Mesendoderm (in vitro differentiated cells): ENCODE measurements around the gene C6orf47.

Source experiments
- DNase-seq: peaks from one replicate; pipeline ENCODE4 v3.0.0; 2013
- H2AK5ac ChIP-seq: 2 replicates; pipeline ENCODE4 v1.6.1; 2013; ENCODE audit warnings: low read length, inconsistent platforms
- H2BK120ac ChIP-seq: 2 replicates; pipeline ENCODE4 v1.6.1; 2013; ENCODE audit warnings: low read depth, mild to moderate bottlenecking, low read length, moderate library complexity, mixed read lengths
- H2BK15ac ChIP-seq: replicated peaks from 2 replicates; pipeline ENCODE4 v1.6.1; 2013; ENCODE audit warnings: low read depth, mild to moderate bottlenecking, moderate library complexity
- H2BK5ac ChIP-seq: 2 replicates; pipeline ENCODE4 v1.6.1; 2013; ENCODE audit warnings: low read length, inconsistent platforms
- H3K18ac ChIP-seq: 2 replicates; pipeline ENCODE4 v1.6.1; 2013; ENCODE audit warnings: mild to moderate bottlenecking, low read length, mixed read lengths
- H3K23ac ChIP-seq: one replicate; pipeline ENCODE4 v1.6.1; 2013; ENCODE audit warnings: low read length
- H3K27ac ChIP-seq: 2 replicates; pipeline ENCODE4 v1.5.1; 2013; ENCODE audit warnings: low read depth, mild to moderate bottlenecking, inconsistent platforms, low read length, moderate library complexity
- H3K27me3 ChIP-seq: 2 replicates; pipeline ENCODE4 v1.6.1; 2013; ENCODE audit warnings: low read length, control low read depth, mild to moderate bottlenecking, inconsistent platforms; ENCODE audit not compliant: insufficient read depth, poor library complexity
- H3K36me3 ChIP-seq: 2 replicates; pipeline ENCODE4 v1.6.1; 2013; ENCODE audit warnings: low read length, inconsistent platforms; ENCODE audit not compliant: control insufficient read depth, insufficient read depth
- H3K4ac ChIP-seq: one replicate; pipeline ENCODE4 v1.6.1; 2013; ENCODE audit warnings: low read depth, mild to moderate bottlenecking, low read length, moderate library complexity
- H3K4me1 ChIP-seq: 2 replicates; pipeline ENCODE4 v1.6.1; 2013; ENCODE audit warnings: low read depth, low read length, inconsistent platforms; ENCODE audit not compliant: control insufficient read depth
- H3K4me2 ChIP-seq: 2 replicates; pipeline ENCODE4 v1.6.1; 2013; ENCODE audit warnings: low read length
- H3K4me3 ChIP-seq: 2 replicates; pipeline ENCODE4 v1.5.1; 2013; ENCODE audit warnings: mild to moderate bottlenecking, low read length
- H3K56ac ChIP-seq: one replicate; pipeline ENCODE4 v1.6.1; 2013; ENCODE audit warnings: low read length
- H3K79me1 ChIP-seq: 2 replicates; pipeline ENCODE4 v1.6.1; 2013; ENCODE audit warnings: low read length, inconsistent platforms
- H3K79me2 ChIP-seq: 2 replicates; pipeline ENCODE4 v1.6.1; 2013; ENCODE audit warnings: mild to moderate bottlenecking, low read length; ENCODE audit not compliant: control insufficient read depth, insufficient read depth
- H3K9ac ChIP-seq: 2 replicates; pipeline ENCODE4 v1.6.1; 2013; ENCODE audit warnings: low read length, inconsistent platforms
- H4K5ac ChIP-seq: one replicate; pipeline ENCODE4 v1.6.1; 2013; ENCODE audit warnings: low read length
- H4K8ac ChIP-seq: one replicate; pipeline ENCODE4 v1.6.1; 2013; ENCODE audit warnings: low read depth, mild to moderate bottlenecking, control low read depth, low read length, moderate library complexity
- WGBS: extraction: QIAGEN DNeasy Blood & Tissue Kit; methylation state at CpG from one replicate; pipeline ENCODE4 v1.1.7; 2013; ENCODE audit warnings: low lambda C conversion rate, missing lambda C conversion rate; ENCODE audit not compliant: insufficient coverage; ENCODE audit errors: extremely low coverage; 5-methylcytosine and 5-hydroxymethylcytosine counted together

C6orf47 gene

DNA sequence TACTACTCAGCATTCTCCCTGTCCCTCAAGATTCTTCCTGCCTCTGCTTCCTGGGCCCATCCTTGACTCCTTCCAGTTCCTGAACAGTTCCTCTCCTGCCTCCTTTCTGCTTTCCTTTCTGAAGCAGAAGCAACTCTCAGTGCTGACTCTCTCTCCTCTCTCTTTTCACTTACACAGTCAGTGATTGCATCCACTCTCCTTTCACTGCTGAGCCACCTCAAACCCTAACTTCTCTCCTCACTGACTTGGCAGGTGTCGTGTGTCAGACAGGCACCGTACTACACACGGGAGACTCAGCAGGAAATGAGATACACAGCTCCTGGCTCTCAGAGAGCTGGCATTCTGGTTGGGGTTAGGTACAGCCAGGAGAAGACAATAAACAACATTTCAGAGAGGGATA, 37.0 kb upstream of the C6orf47 start:
- Histone ChIP-seq H3K4me1 (peaks cover 7% of the 10 kb centered on the region), H4K8ac (no peak overlapping the region), H2BK15ac (no peak overlapping the region), H2BK5ac (no peak overlapping the region), H3K79me1 (peaks cover 17% of the 10 kb centered on the region), H3K36me3 (peaks cover 15% of the 10 kb centered on the region), H2AK5ac (no peak overlapping the region), H3K23ac (no peak overlapping the region), H3K27me3 (no peaks in the 10 kb centered on the region), H3K79me2 (peaks cover 17% of the 10 kb centered on the region), H3K4me3 (no peak overlapping the region), H4K5ac (no peak overlapping the region), H3K9ac (no peak overlapping the region), H3K4me2 (no peak overlapping the region), H3K56ac (no peak overlapping the region), H2BK120ac (no peak overlapping the region), H3K4ac (no peak overlapping the region), H3K27ac (no peak overlapping the region), H3K18ac (no peak overlapping the region)
- DNase-seq, result no peak
- WGBS, result no CpG with 5 or more reads among the region's 3 CpGs

DNA sequence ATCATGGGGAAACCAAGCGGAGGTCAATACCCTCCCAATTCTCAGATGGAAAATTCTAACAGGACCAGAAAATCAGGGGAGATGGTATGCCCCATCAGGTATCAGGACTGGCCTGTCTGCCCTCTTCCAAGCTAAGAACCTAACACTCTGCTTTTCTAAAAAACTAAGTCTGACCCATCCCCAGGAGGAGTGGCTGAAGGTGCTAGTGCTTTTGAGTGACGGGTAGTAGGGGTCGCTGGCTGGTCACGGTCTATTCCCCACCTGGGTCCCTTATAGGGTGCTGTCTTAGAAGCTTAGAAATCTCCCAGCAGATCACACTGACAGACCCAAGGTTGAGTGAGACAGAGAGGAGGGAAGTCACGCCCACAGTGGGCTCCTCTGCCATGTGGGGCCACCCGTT, 33.0 kb upstream of the C6orf47 start:
- Histone ChIP-seq H3K56ac (no peak overlapping the region), H3K79me1 (peaks cover 4% of the 10 kb centered on the region), H3K18ac (no peak overlapping the region), H4K5ac (no peak overlapping the region), H3K9ac (no peak overlapping the region), H2BK15ac (no peak overlapping the region), H4K8ac (no peak overlapping the region), H3K4me3 (no peak overlapping the region), H2BK120ac (no peak overlapping the region), H3K4ac (no peak overlapping the region), H3K27ac (no peak overlapping the region), H3K23ac (no peak overlapping the region), H3K36me3 (peaks cover 26% of the 10 kb centered on the region), H3K27me3 (no peaks in the 10 kb centered on the region), H2AK5ac (no peak overlapping the region), H2BK5ac (no peak overlapping the region), H3K4me2 (no peak overlapping the region), H3K4me1 (peaks cover 8% of the 10 kb centered on the region), H3K79me2 (peaks cover 3% of the 10 kb centered on the region)
- whole genome bisulfite sequencing, result no CpG with 5 or more reads among the region's 6 CpGs
- no peak for DNase-seq

DNA sequence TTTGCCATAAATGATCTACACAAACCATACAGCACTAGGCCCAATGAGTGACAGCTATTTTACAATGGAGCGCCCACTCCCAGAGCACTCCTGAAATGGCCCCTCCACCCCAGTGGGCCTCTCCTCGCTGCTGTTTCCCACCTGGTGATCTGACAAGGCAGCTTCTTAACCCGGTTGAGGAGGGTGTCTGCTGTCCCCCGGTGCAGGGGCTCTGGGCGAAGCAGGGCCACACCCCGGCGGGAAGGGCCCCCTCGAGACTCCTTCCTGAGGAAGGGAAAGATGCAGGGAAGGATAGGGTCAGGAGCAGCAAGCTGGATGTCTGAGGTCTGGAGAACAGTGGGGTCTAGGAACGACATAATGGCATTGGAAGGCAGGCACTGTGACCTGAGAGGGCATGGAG, 32.3 kb upstream of the C6orf47 start:
- no peak for DNase-seq
- no peak overlapping the region for H3K23ac ChIP-seq
- H4K5ac ChIP-seq, result no peak overlapping the region
- no peak overlapping the region for H3K4ac ChIP-seq
- no peak overlapping the region for H3K27ac ChIP-seq
- H3K36me3 ChIP-seq, result peaks cover 31% of the 10 kb centered on the region
- no peak overlapping the region for H2BK120ac ChIP-seq
- H3K4me3 ChIP-seq, result no peak overlapping the region
- H3K79me2 ChIP-seq, result peaks cover 3% of the 10 kb centered on the region
- H4K8ac ChIP-seq, result no peak overlapping the region
- no peak overlapping the region for H3K9ac ChIP-seq
- H3K79me1 ChIP-seq, result peaks cover 4% of the 10 kb centered on the region
- no peak overlapping the region for H2BK15ac ChIP-seq
- peaks cover 8% of the 10 kb centered on the region for H3K4me1 ChIP-seq
- no peaks in the 10 kb centered on the region for H3K27me3 ChIP-seq
- H2AK5ac ChIP-seq, result no peak overlapping the region
- no peak overlapping the region for H3K18ac ChIP-seq
- H3K4me2 ChIP-seq, result no peak overlapping the region
- no peak overlapping the region for H2BK5ac ChIP-seq
- H3K56ac ChIP-seq, result no peak overlapping the region
- WGBS, result no CpG with 5 or more reads among the region's 9 CpGs

DNA sequence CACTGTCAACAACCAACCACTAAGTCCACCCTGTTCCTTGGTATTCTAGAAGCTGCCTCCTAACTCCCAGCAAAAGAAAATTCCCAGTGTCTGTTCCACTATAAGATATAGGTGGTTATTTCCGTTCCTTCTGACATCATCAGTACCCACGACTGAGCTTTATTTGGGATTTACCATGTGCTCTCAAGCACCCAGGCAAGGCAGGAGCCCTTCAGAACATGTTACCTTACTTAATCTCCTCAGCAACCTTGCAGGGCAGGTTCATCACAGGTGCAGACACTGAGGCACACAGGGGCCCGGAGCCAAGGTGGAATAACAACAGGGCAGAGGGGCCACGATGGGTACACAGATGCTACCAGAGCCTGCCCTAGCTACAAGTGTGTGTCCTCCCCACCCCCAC, 31.8 kb upstream of the C6orf47 start:
- Histone ChIP-seq H3K79me1 (no peaks in the 10 kb centered on the region), H3K79me2 (no peaks in the 10 kb centered on the region), H2BK5ac (no peak overlapping the region), H2AK5ac (no peak overlapping the region), H3K4ac (no peak overlapping the region), H3K4me3 (no peak overlapping the region), H3K23ac (no peak overlapping the region), H3K18ac (no peak overlapping the region), H3K9ac (no peak overlapping the region), H2BK120ac (no peak overlapping the region), H3K56ac (no peak overlapping the region), H3K36me3 (peaks cover 32% of the 10 kb centered on the region), H3K4me1 (peaks cover 8% of the 10 kb centered on the region), H3K27ac (no peak overlapping the region), H3K27me3 (no peaks in the 10 kb centered on the region), H3K4me2 (no peak overlapping the region), H4K8ac (no peak overlapping the region), H2BK15ac (no peak overlapping the region), H4K5ac (no peak overlapping the region)
- DNase-seq, result no peak
- no CpG with 5 or more reads among the region's 4 CpGs for WGBS

DNA sequence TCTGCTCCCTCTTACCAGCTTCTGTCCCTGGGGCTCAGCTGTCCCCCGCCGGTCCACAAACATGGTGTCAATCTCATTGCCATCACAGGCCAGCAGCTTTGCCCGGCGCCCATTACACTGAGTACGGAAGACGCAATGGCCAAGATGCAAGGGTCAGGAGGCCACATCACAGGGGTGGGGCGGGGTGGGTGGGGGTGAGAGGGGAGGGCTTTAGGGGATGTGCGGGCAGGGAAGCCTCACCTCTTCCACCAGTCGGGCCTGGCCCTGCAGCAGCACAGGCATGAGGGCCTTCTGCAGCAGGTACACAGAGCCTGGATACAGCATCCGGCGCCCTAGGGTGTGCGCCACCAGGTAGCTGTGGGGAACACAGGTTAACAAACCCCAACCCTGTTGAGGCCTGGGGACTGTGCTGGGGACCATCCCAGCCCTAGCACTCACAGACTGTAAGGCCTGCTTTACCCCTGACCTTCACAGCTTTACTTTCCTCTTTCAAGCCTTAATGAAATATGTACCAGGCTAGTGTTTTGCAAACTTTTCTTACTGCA, 31.1 kb upstream of the C6orf47 start:
- Histone ChIP-seq H3K4me1 (peaks cover 8% of the 10 kb centered on the region), H3K18ac (no peak overlapping the region), H3K23ac (no peak overlapping the region), H3K56ac (no peak overlapping the region), H3K4me2 (no peak overlapping the region), H2BK120ac (no peak overlapping the region), H3K79me1 (no peaks in the 10 kb centered on the region), H3K4ac (no peak overlapping the region), H2BK15ac (no peak overlapping the region), H2AK5ac (no peak overlapping the region), H4K5ac (no peak overlapping the region), H4K8ac (no peak overlapping the region), H3K9ac (no peak overlapping the region), H3K79me2 (no peaks in the 10 kb centered on the region), H3K27ac (no peak overlapping the region), H3K4me3 (no peak overlapping the region), H2BK5ac (no peak overlapping the region), H3K36me3 (peaks cover 30% of the 10 kb centered on the region), H3K27me3 (no peaks in the 10 kb centered on the region)
- no peak for DNase-seq
- WGBS, result no CpG with 5 or more reads among the region's 12 CpGs

DNA sequence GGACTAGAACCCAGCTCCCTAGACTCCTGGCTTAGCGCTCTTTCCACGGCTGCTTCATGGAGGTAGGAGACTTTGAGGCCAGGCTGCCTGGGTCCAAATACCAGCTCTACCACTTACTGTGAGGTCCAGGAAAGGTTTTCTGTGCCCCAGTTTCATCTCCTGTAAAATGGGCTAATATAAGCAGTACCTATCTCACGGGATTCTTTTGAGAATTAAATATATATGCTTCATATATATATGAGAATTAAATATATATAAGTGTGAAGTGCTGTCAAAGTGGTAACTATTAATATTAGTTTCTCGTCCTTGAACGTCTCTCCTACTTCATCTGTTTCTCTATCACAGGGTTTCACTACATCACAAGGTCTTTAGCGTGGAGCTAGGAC, 30.5 kb upstream of the C6orf47 start:
- peak overlapping the region; percentile 44 for H3K9ac ChIP-seq
- WGBS, result no CpG with 5 or more reads among the region's 6 CpGs
- no peaks in the 10 kb centered on the region for H3K79me1 ChIP-seq

More for the DNA sequence above, 30.5 kb upstream of the C6orf47 start:
- Histone ChIP-seq H4K8ac (no peak overlapping the region), H3K4me1 (peaks cover 8% of the 10 kb centered on the region), H3K27me3 (no peaks in the 10 kb centered on the region), H3K36me3 (peaks cover 29% of the 10 kb centered on the region), H2BK5ac (no peak overlapping the region), H3K18ac (no peak overlapping the region), H3K4ac (no peak overlapping the region), H2AK5ac (no peak overlapping the region), H3K79me2 (no peaks in the 10 kb centered on the region), H2BK15ac (no peak overlapping the region), H3K4me3 (no peak overlapping the region), H3K23ac (peak overlapping the region; percentile 66), H4K5ac (no peak overlapping the region), H2BK120ac (no peak overlapping the region), H3K4me2 (no peak overlapping the region), H3K56ac (no peak overlapping the region), H3K27ac (peak overlapping the region; percentile 6)
- DNase-seq, result no peak
